ENCODE measurements around the gene FAM78B.

GRCh38 chr1:166063701-166064100 lies 103.1 kb downstream of the FAM78B start:
- TF ChIP-seq CTCF (IDR thresholded peaks at IDR 0.05), result no peak
- no peak for TF ChIP-seq POLR2A (IDR thresholded peaks at IDR 0.05)
